SK-MEL-5 (cell line): ENCODE measurements around the gene LGALS7B. TPM values are rescaled to one million over a fixed set of nuclear protein-coding genes. Genes with fewer than 3 reads are reported as not detected.
"Not testable (repeated sequence)": the region's sequence is repeated elsewhere in the genome, so short reads cannot be mapped to it uniquely, and the experiment has no call there.

ENCODE experiments used
- DNase-seq: peaks from one replicate; pipeline ENCODE4 v3.0.0-alpha.2; 2016; ENCODE audit warnings: low read depth, low spot score
- in situ Hi-C: cut with HindIII; loops from 2 replicates; pipeline ENCODE4 v1.10.0; 2016; ENCODE audit warnings: low sequenced_read_pairs, high pct_unique_total_duplicates, low pct_unique_long_range_greater_than_20kb
- total RNA-seq: library from RNA; depleted of rRNA; stranded (reverse); fragments of >200 nt; shearing (Covaris generic); gene quantifications from 2 replicates; pipeline ENCODE4 v1.2.3, GENCODE V29; 2014

Gene LGALS7B
- total RNA-seq, 1 experiment from 2014 or later = not detected

DNA sequence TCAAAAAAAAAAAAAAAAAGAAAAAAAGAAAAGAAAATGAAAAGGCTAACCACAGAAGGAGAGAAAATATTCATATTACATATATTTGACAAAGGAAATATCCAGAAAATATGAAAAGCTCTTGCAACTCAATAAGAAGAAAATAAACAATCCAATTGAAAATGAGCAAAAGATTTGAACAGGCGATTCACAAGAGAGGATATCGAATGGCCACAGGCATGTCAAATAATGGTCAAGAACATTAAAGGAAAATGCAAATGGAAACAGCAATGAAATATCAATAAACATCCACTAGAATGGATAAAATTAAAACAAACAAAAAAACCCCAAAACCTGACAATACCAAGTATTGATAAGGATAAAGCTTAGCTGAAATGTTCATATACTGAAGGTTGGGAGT lies 23.8 kb upstream of the LGALS7B start:
- in situ Hi-C loops = no loop called here

DNA sequence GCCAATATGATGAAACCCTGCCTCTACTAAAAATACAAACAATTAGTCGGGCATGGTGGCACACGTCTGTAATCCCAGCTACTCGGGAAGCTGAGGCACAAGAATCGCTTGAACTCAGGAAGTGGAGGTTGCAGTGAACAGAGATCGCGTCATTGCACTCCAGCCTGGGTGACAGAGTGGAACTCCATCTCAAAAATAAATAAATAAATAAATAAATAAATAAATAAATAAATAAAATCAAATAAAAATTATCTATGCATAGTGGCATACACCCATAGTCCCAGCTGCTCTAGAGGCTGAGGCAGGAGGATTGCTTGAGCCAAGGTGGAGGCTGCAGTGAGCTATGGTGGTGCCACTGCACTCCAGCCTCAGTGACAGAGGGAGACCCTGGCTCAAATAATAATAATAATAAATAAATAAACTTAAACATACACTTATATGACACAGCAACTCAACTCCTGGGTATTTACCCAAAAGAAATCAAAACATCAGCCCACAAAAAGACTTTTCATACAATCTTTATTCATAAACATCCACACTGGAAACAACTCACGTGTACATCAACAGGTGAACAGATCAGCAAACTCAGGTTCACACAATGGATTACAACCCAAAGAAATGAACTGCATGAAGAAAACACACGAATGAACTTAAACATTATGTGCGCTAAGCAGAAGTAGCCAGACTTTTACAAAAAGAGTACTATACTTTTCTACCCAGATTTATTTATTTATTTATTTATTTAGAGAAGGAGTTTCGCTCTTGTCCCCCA lies 22.5 kb upstream of the LGALS7B start:
- in situ Hi-C loops = no loop called here

More for the DNA sequence above, 23.8 kb upstream of the LGALS7B start:
- no peak for DNase-seq

DNA sequence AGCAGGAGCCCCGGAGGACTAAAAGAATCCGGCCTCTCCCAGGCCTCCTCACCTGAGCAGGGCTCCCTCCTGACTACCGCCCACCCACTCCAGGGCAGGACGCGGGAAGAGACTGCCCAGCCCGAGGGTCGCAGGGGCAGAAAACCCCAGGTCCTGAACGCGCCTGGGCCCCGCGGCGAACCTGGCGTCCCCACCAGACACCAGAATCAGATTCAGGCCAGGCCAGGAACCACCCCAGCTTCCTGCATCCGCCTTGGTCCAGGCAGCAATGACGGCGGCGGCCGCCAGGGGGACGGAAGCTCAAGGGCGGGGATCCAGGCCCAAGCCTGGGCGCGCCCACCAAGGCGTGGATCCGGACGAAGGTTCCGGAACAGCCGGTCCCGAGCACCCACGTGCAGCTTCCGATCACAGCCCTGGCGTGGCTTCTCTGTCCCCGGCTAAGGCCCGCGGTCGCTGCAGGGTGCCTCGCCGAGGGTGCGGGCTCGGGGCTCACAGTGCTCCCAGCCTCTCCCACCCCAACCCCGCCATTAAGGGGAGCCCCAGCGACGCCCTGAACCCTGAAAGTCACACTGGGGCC lies 19.3 kb upstream of the LGALS7B start:
- no peak for DNase-seq

More for the DNA sequence above, 22.5 kb upstream of the LGALS7B start:
- no peak for DNase-seq

DNA sequence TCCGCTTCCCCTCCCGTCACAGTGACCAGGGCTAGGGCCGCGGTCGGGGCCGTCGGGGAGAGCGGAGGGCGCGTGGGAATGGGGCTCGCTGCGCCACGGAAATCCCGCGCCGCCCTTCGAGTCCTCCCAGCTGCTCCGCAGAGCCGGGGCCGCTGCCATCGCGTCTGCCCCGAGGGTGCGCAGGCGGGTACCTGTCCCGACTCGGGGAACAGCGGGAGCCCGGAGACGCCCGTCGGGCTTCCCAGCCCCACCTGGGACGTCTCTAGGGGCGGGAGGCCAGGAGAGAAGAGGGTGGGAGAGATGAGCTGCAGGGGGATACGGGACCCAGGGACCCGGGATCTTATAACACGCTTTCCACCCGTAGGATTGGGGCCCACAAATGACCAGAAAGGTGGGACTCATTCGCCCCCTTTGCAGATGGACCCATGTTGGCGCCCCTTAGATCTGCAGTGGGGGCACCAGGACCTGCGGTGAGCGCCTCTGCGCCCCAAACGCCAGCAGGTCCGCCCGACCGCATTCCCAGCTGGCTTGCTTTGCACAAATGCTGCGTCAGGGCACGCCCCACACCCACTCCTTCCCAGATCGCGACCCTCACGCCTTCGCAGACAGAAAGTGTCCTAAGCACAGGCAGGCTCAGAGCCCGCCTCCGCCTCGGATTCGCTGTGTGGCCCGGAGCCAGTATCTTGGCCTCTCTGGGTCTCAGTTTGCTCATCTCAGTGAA lies 18.6 kb upstream of the LGALS7B start:
- in situ Hi-C loops, DNase-seq: not testable (repeated sequence)

More for the DNA sequence above, 19.3 kb upstream of the LGALS7B start:
- in situ Hi-C loops = no loop called here

DNA sequence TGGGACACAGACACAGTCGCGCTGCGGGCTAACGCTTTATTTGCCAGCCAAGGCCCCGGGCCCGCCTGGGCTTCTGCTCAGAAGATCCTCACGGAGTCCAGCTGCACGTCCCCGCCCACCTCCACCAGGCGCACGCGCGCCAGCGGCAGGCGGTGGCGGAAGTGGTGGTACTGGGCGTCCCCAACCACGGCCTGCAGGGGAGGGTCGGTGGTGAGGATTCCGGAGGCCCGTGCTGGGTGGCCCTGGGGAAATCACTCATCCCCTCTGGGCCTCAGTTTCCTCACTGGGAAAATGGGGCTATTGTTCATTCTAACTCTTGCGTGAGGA lies 18.1 kb upstream of the LGALS7B start:
- in situ Hi-C loops, DNase-seq: not testable (repeated sequence)

DNA sequence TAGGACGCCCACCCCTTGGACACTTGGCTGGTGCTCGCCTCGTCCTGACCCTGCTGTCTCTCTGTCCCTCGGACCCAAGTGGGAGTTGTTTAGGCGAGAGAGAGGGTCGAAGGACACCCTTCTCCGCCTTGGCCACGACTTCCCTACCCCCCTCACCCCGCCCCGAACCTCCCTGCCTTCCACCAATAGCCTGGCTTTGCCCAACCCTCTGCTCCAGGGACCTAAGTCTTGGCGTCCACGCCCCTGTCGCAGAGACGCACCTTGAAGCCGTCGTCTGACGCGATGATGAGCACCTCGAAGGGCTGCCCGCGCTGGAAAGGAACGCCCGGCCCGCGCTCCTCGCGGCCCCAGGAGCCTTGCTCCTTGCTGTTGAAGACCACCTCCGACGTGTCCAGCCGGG lies 17.4 kb upstream of the LGALS7B start:
- DNase-seq, in situ Hi-C loops: not testable (repeated sequence)

DNA sequence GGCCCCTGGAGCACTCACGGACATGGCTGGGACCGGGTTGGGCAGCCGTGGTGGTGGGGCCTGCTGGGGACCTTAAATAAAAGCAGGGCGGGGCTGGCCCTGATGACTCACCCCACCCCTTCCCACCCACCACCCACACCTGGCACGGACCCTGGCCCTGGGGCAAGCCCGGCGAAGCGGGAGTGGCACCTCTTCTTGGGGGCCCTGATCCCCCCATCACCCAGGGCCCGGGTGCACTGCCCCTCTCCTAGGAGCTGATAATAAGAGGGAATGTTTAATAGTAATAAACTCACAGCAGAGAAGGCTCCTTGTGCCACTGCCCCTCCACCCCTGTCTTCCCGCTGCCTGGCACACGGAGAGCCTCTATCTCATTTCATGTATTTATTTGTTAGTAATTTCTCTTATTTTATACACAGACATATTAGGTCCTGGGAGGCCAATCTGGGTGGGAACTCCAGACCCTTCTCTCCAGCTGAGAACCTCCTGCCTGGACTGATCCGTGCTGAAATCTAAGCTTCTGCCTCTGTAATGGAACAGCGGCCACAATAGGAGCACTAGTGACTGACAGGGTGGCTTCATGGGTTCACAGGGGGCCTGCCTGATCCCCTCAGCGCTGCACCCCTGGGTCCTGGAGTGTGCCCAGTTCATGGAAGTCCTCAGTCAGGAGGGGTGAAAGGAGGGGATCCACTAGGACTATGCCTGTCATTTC lies 15.4 kb upstream of the LGALS7B start, which contains the start of gene LGALS7:
TSS of gene LGALS7 (minus strand) at position 49 of the 709 bp plus-strand sequence. CDS start at position 24, 25 bp downstream.
- no peak for DNase-seq
- in situ Hi-C loops = no loop called here

DNA sequence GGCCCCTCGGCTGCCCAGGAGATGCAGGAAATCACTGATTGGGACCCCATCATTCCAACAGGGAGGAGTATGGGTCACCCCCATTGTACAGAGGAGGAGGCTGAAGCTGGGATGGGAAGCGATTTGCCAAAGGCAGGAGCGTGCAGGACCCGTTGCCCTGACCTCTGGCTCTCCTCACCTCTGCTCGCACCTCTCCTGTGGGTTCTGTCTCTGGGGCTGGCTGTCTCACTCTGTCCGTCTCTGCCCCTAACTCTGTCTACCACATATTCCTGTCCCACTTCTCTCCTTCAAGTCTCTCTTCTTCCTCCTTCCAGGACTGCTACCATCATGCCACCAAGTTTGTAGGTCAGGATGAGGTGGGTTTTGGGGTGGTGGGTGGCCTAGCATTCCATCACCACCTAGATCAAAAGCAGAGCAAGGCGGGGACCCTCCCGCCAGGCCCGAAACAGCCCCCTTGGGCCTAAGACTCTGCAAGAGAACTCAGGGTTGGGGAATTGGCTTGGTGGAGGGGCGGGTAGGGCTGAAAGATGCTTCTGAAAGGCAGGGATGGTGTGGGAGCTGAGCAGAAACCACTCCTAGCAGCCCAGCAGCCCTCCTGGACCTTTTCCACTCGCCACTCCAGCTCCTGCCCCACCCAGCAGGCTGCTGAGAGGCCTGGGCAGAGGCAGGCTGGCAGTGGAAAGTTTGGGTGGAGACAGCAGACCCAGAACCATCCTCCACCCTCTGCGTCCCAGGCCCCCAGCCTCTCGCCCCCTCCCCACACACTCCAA lies 14.6 kb upstream of the LGALS7B start:
- DNase-seq = no peak
- in situ Hi-C loops = no loop called here

DNA sequence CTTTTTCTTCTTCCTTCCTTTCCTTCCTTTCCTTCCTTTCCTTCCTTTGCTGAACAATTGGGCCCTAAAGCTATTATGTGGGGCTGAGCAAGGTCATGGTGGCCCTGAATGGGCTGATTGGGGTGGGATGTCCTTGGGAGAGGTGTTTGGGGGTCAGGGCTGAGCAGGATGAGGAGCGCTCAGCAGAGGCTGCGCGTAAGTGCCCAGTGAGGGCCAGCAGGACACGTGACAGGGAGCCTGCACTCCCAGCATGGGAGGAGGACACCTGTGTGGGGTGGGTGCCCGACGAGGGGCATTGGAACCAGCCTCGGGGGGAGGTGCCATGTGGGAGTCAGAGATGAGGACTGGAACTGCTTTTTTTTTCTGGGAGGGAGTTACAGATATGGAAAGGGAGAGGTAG lies 10.3 kb upstream of the LGALS7B start:
- in situ Hi-C loops = no loop called here
- no peak for DNase-seq

DNA sequence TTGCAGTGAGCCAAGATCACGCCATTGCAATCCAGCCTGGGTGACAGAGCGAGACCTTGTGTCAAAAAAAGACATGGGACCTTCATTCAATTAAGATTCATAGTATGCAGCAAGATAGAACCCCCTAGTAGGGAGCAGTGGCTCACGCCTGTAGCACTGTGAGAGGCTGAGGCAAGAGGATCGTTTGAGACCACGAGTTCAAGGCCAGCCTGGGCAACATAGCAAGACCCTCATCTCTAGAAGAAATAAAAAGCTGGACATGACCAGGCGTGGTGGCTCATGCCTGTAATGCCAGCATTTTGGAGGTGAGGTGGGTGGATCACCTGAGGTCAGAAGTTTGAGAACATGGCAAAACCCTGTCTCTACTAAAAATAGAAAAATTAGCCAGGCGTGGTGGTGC lies 8.6 kb upstream of the LGALS7B start:
- in situ Hi-C loops = no loop called here
- no peak for DNase-seq

DNA sequence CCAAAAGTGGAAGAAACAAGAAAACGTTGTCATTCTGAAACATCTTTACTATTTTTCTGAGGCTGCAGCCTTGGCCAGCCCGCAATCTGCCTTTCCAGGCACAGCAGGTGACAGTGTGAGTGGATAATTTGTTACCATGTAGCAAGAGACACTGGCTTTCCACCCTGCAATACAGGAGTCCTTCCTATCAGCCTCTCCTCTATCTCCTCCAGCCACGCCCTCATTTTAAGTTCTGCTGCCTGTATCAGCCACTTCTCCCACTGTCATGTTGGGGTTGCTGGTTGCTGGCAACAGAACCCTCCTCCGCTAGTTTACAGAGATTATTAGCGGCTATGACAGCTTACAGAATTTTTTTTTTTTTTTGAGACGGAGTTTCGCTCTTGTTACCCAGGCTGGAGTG lies 7.9 kb upstream of the LGALS7B start:
- in situ Hi-C loops = no loop called here

DNA sequence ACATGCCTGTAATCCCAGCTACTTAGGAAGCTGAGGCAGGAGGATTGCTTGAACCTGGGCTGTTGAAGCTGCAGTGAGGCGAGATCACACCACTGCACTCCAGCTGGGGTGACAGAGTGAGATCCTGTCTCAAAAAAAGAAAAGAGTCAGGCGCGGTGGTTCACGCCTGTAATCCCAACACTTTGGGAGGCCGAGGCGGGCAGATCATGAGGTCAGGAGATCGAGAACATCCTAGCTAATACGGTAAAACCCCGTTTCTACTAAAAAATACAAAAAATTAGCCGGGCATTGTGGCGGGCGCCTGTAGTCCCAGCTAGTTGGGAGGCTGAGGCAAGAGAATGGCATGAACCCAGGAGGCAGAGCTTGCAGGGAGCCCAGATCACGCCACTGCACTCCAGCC lies 6.8 kb upstream of the LGALS7B start:
- in situ Hi-C loops = not testable (repeated sequence)

More for the DNA sequence above, 7.9 kb upstream of the LGALS7B start:
- DNase-seq = no peak

DNA sequence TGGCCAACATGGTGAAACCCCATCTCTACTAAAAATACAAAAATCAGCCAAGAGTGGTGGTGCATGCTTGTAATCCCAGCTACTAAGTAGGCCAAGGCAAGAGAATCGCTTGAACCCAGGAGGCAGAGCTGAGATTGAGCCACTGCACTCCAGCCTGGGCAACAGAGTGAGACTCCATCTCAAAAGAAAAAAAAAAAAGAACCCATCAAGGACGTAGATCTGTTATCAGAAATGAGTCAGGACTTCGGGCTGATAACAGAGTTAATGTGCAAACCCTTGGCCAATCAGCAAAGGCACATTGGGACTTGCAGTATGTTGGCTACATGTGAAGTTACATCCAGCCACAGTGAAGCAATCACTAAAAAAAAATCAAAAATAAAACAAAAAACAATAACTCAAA lies 4.8 kb upstream of the LGALS7B start:
- in situ Hi-C loops = no loop called here
- no peak for DNase-seq

More for the DNA sequence above, 6.8 kb upstream of the LGALS7B start:
- not testable (repeated sequence) for DNase-seq

DNA sequence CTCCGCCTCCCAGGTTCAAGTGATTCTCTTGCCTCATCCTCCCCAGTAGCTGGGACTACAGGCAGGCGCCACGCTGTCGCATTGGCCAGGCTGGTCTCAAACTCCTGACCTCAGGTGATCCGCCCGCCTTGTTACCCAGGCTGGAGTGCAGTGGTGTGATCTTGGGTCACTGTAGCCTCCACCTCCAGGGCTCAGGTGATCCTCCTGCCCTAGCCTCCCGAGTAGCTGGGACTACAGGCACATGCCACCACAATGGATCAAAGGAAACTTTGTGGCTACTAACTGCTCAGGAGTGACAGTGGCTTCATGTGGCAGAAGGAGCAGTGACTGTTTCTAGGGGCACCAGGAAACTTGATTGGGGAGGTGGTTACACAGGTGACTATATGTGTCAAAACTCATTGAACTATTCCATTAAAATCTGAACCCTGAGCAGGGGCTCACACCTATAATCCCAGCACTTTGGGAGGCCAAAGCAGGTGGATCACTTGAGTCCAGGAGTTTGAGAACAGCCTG lies 3.8 kb upstream of the LGALS7B start:
- in situ Hi-C loops = no loop called here
- DNase-seq = no peak

DNA sequence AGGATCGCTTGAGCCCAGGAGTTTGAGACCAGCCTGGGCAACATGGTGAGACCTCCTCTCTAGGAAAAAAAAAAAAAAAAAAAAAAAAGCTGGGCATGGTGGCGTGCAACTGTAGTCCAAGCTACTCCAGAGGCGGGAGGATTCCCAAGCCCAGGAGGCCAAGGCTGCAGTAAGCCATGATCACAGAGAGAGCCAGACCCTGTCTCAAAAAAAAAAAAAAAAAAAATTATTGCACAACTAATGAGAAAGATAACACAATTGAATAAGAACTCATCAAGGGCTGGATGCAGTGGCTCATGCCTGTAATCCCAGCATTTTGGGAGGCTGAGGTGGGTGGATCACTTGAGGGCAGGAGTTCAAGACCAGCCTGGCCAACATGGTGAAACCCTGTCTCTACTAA lies 2.9 kb upstream of the LGALS7B start:
- DNase-seq, in situ Hi-C loops: not testable (repeated sequence)

DNA sequence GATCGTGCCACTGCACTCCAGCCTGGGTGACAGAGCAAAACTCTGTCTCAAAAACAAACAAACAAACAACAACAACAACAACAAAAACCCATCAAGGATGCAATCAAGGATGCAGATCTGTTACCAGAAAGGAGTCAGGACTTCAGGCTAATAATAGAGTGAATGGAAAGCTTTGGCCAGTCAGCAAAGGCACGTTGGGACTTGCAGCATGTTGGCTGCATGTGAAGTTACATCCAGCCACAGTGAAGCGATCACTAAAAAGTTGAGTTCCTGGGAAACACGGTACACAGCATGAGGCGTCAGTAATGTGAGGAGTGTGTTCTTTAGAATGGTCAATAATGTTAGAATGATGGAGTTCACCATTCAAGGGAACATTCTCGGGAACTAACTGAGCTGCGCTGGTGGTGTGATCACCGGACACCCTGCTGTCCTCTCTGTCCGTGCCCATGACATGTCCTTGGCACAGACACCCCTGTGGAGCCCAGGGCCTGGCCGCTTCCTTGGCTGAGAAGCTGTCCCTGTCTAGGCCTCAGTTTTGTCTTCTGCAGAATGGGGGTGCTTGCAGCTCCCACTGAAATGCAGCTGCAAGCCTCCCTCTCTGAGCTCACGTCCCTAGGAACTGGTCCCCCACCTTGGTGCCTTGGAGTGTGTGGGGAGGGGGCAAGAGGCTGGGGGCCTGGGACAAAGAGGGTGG lies 2.3 kb upstream of the LGALS7B start:
- DNase-seq = no peak
- in situ Hi-C loops = no loop called here
